Measurements from ENCODE around the gene CSTF3.

DNA sequence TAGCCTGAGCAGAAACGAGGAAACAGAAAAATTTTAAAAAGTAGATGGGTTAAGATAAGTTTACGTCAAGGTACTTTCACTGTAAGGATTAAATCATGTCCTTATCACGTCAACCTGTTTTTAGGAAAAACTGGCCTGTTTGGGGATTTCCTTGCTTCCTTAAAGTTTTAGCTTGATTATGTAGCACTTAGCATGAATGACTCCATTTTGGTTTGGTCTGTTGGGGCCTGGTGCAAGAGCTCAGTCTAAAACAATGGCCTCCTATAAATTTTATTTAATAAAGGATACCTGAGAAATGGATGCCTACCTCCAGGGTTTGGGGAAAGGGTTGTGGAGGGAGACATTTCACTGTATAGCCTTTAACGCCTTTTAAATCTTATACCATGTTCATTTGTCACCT, 33.2 kb upstream of the CSTF3 start:
- TF ChIP-seq, protein P1, sequence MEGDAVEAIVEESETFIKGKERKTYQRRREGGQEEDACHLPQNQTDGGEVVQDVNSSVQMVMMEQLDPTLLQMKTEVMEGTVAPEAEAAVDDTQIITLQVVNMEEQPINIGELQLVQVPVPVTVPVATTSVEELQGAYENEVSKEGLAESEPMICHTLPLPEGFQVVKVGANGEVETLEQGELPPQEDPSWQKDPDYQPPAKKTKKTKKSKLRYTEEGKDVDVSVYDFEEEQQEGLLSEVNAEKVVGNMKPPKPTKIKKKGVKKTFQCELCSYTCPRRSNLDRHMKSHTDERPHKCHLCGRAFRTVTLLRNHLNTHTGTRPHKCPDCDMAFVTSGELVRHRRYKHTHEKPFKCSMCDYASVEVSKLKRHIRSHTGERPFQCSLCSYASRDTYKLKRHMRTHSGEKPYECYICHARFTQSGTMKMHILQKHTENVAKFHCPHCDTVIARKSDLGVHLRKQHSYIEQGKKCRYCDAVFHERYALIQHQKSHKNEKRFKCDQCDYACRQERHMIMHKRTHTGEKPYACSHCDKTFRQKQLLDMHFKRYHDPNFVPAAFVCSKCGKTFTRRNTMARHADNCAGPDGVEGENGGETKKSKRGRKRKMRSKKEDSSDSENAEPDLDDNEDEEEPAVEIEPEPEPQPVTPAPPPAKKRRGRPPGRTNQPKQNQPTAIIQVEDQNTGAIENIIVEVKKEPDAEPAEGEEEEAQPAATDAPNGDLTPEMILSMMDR (IDR thresholded peaks at IDR 0.05; ENCODE audit: low read length): no peak
- TF ChIP-seq EZH2 (IDR thresholded peaks at IDR 0.05; ENCODE audit: borderline replicate concordance, low read length): no peak
